ENCODE data around the gene SERTAD1. TPM values are rescaled to one million over a fixed set of nuclear protein-coding genes. Genes with fewer than 3 reads are reported as not detected.

The SERTAD1 gene
- total and polyA plus RNA-seq, 9 donors, result 5.7 to 9.8 (median 8.1) TPM

DNA sequence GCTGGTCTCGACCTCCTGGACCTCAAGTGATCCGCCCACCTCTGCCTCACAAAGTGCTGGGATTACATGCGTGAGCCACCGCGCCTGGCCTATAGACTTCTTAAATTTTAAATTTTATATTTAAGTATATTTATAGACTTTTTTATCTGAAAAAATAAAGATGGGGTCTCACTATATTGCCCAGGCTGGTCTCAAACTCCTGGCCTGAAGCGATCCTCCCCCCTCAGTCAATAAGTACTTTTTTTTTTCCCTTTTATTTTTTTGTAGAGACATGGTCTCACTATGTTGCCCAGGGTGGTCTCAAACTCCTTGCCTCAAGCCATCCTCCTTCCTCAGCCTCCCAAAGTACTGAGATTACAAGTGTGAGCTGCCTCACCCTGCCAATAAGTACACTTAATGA, 1.9 kb downstream of the SERTAD1 start:
- Histone ChIP-seq H3K4me1 (ENCODE audit: control insufficient read depth, insufficient read depth, low read length) (peaks cover 40% of the 10 kb centered on the region), H3K4me3 (ENCODE audit: low read length) (peak overlapping the region; percentile 84), H3K9me3 (replicated peaks; ENCODE audit: control insufficient read depth, low read depth, low read length) (no peaks in the 10 kb centered on the region), H3K27ac (ENCODE audit: low read length) (no peak overlapping the region), H3K36me3 (ENCODE audit: control insufficient read depth, insufficient read depth, low read length) (peaks cover 13% of the 10 kb centered on the region), H3K27me3 (ENCODE audit: control insufficient read depth, insufficient read depth, low read length) (no peaks in the 10 kb centered on the region)
- 100% methylated on average over 2 of the region's 6 CpGs for WGBS (ENCODE audit: insufficient coverage)
- DNase-seq, result no peak

DNA sequence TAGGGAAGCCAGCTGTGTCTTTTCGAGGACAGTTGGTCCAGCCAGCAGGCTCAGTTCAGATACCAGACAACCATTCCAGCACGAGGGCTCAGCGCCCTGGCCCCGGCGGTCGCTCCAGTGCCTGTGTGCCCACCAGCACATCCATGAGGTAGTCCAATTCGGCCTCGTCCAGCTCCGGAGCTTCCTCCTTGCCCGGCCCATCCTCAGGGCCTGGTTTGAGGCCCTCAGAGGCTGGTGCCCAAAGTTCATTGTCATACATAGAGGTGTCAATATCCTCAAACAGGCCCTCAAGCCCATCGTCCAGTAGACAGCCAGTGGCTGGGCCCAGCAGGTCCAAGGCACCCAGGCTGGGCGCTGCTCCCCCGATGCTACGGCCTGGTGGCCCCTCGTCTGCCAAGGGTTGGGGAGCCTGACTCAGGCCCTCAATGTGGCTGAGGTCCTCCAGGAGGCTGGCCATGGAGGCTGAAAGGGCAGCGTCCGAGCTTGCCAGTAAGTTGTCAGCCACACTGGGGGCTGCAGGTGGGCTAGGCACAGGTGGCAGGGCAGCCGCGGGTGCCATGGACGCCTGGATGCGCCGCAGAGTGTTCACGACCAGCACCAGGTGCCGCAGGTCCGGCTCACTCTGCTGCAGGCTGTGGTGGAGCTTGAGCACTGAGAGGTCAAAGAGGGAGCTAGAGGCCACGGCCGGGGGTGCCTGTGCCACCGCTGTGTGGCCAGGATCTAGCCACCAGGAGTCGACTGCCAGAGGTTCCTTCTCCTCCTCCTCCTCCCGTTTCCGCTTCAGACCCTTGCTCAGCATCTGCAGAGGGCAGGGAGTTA, 2.8 kb downstream of the SERTAD1 start:
- Histone ChIP-seq H3K36me3 (ENCODE audit: control insufficient read depth, insufficient read depth, low read length) (peaks cover 13% of the 10 kb centered on the region), H3K9me3 (replicated peaks; ENCODE audit: control insufficient read depth, low read depth, low read length) (no peaks in the 10 kb centered on the region), H3K27me3 (ENCODE audit: control insufficient read depth, insufficient read depth, low read length) (no peaks in the 10 kb centered on the region), H3K4me1 (ENCODE audit: control insufficient read depth, insufficient read depth, low read length) (peaks cover 40% of the 10 kb centered on the region), H3K4me3 (ENCODE audit: low read length) (no peak overlapping the region), H3K27ac (ENCODE audit: low read length) (peak overlapping the region; percentile 99)
- no peak for DNase-seq
- 91% methylated on average over 24 of the region's 31 CpGs for WGBS (ENCODE audit: insufficient coverage)

GRCh38 chr19:40421993-40422747, 3.6 kb downstream of the SERTAD1 start:
- H3K9me3 ChIP-seq (replicated peaks; ENCODE audit: control insufficient read depth, low read depth, low read length), result no peaks in the 10 kb centered on the region
- peaks cover 13% of the 10 kb centered on the region for H3K36me3 ChIP-seq (ENCODE audit: control insufficient read depth, insufficient read depth, low read length)
- WGBS (ENCODE audit: insufficient coverage), result 74% methylated on average over 13 of the region's 16 CpGs
- H3K4me3 ChIP-seq (ENCODE audit: low read length), result no peak overlapping the region
- no peaks in the 10 kb centered on the region for H3K27me3 ChIP-seq (ENCODE audit: control insufficient read depth, insufficient read depth, low read length)
- H3K4me1 ChIP-seq (ENCODE audit: control insufficient read depth, insufficient read depth, low read length), result peaks cover 48% of the 10 kb centered on the region
- peak overlapping the region; percentile 99 for H3K27ac ChIP-seq (ENCODE audit: low read length)
- DNase-seq, result no peak

- under 1% methylated on average over 52 of the region's 56 CpGs for WGBS (ENCODE audit: insufficient coverage)
Observed at GRCh38 chr19:40420766-40421765, 4.7 kb downstream of the SERTAD1 start.

DNA sequence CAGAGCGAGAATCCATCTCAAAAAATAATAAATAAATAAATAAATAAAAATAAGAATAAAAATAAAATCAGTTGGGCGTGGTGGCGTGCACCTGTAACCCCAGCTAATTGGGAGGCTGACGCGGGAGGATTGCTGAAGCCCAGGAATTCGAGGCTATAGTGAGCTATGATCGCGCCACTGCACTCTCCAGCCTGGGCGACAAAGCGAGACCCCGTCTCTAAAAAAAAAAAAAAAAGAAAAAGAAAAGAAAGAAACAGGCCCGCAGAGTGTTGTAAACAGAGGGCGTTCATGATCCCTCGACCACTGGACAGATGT, 5.4 kb downstream of the SERTAD1 start:
- Histone ChIP-seq H3K4me1 (ENCODE audit: control insufficient read depth, insufficient read depth, low read length) (peaks cover 49% of the 10 kb centered on the region), H3K4me3 (ENCODE audit: low read length) (peak overlapping the region; percentile 60), H3K27ac (ENCODE audit: low read length) (peak overlapping the region; percentile 99), H3K9me3 (replicated peaks; ENCODE audit: control insufficient read depth, low read depth, low read length) (no peaks in the 10 kb centered on the region), H3K27me3 (ENCODE audit: control insufficient read depth, insufficient read depth, low read length) (no peaks in the 10 kb centered on the region), H3K36me3 (ENCODE audit: control insufficient read depth, insufficient read depth, low read length) (peaks cover 13% of the 10 kb centered on the region)
- WGBS (ENCODE audit: insufficient coverage), result 51% methylated on average over 8 of the region's 14 CpGs
- DNase-seq, result no peak

More at GRCh38 chr19:40420766-40421765, 4.7 kb downstream of the SERTAD1 start:
- Histone ChIP-seq H3K4me1 (ENCODE audit: control insufficient read depth, insufficient read depth, low read length) (peaks cover 50% of the 10 kb centered on the region), H3K27me3 (ENCODE audit: control insufficient read depth, insufficient read depth, low read length) (no peaks in the 10 kb centered on the region), H3K36me3 (ENCODE audit: control insufficient read depth, insufficient read depth, low read length) (peaks cover 13% of the 10 kb centered on the region), H3K4me3 (ENCODE audit: low read length) (peak overlapping the region; percentile 60), H3K27ac (ENCODE audit: low read length) (peak overlapping the region; percentile 99), H3K9me3 (replicated peaks; ENCODE audit: control insufficient read depth, low read depth, low read length) (no peaks in the 10 kb centered on the region)
- DNase-seq, result peak; percentile 98

GRCh38 chr19:40419780-40420179, 6.0 kb downstream of the SERTAD1 start:
- Histone ChIP-seq H3K4me3 (ENCODE audit: low read length) (no peak overlapping the region), H3K36me3 (ENCODE audit: control insufficient read depth, insufficient read depth, low read length) (peaks cover 13% of the 10 kb centered on the region), H3K4me1 (ENCODE audit: control insufficient read depth, insufficient read depth, low read length) (peaks cover 51% of the 10 kb centered on the region), H3K27ac (ENCODE audit: low read length) (no peak overlapping the region), H3K9me3 (replicated peaks; ENCODE audit: control insufficient read depth, low read depth, low read length) (no peaks in the 10 kb centered on the region), H3K27me3 (ENCODE audit: control insufficient read depth, insufficient read depth, low read length) (no peaks in the 10 kb centered on the region)
- WGBS (ENCODE audit: insufficient coverage), result 98% methylated on average over 4 of the region's 5 CpGs
- DNase-seq, result no peak

DNA sequence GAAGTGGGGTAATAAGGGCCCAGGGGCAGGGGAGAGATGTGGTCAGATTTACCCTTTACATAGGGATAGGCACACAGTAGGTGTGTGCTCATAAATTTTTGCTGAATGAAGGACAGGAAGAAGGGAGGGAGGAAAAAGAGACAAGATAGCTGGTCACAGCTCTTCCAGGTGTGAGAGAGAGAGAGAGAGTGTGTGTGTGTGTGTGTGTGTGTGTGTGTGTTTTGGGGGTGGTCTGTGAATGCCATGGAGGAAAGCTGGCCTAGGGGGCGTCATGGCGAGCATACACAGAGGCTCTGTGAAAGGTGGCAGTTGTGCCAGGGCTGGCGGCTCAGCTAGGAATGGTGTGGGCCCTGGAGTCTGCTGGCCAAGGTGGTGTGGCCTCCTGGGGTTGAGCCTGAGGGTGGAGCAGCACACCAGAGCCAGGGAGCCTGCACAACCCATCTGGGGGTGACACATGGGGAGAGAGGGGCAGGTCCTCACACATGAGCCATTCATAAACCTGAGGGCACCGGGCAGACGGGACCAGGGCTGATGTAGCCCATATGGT, 6.7 kb downstream of the SERTAD1 start:
- Histone ChIP-seq H3K4me3 (ENCODE audit: low read length) (no peak overlapping the region), H3K4me1 (ENCODE audit: control insufficient read depth, insufficient read depth, low read length) (peaks cover 51% of the 10 kb centered on the region), H3K27ac (ENCODE audit: low read length) (no peak overlapping the region), H3K36me3 (ENCODE audit: control insufficient read depth, insufficient read depth, low read length) (peaks cover 13% of the 10 kb centered on the region), H3K27me3 (ENCODE audit: control insufficient read depth, insufficient read depth, low read length) (no peaks in the 10 kb centered on the region), H3K9me3 (replicated peaks; ENCODE audit: control insufficient read depth, low read depth, low read length) (no peaks in the 10 kb centered on the region)
- WGBS (ENCODE audit: insufficient coverage), result 77% methylated on average over 3 of the region's 5 CpGs
- DNase-seq, result no peak

GRCh38 chr19:40418040-40418439, 7.8 kb downstream of the SERTAD1 start:
- H3K4me1 ChIP-seq (ENCODE audit: control insufficient read depth, insufficient read depth, low read length), result peaks cover 50% of the 10 kb centered on the region
- H3K27me3 ChIP-seq (ENCODE audit: control insufficient read depth, insufficient read depth, low read length), result no peaks in the 10 kb centered on the region
- no peak for DNase-seq
- H3K4me3 ChIP-seq (ENCODE audit: low read length), result no peak overlapping the region
- peaks cover 9% of the 10 kb centered on the region for H3K36me3 ChIP-seq (ENCODE audit: control insufficient read depth, insufficient read depth, low read length)
- H3K27ac ChIP-seq (ENCODE audit: low read length), result peak overlapping the region; percentile 93
- H3K9me3 ChIP-seq (replicated peaks; ENCODE audit: control insufficient read depth, low read depth, low read length), result no peaks in the 10 kb centered on the region
- 84% methylated on average over 3 of the region's 3 CpGs for WGBS (ENCODE audit: insufficient coverage)

DNA sequence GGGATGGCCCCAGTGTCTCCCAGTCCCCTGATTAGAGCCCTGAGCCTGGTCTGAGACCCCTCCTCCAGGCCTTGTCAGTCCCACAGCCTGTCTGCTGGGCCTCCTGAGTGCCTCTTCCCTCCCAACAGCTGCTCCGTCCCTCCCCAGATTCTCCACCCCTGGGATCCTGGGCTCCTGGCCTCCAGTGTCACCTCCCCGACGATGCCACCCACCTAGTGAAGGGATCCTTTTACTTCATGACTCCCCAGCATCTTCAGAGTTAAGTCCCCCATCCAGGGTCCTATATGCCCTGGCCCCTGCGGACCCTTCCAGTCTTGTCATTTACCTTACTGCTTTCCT, 8.2 kb downstream of the SERTAD1 start:
- Histone ChIP-seq H3K9me3 (replicated peaks; ENCODE audit: control insufficient read depth, low read depth, low read length) (no peaks in the 10 kb centered on the region), H3K36me3 (ENCODE audit: control insufficient read depth, insufficient read depth, low read length) (peaks cover 5% of the 10 kb centered on the region), H3K27me3 (ENCODE audit: control insufficient read depth, insufficient read depth, low read length) (no peaks in the 10 kb centered on the region), H3K4me1 (ENCODE audit: control insufficient read depth, insufficient read depth, low read length) (peaks cover 50% of the 10 kb centered on the region), H3K27ac (ENCODE audit: low read length) (peak overlapping the region; percentile 93), H3K4me3 (ENCODE audit: low read length) (no peak overlapping the region)
- DNase-seq, result peak; percentile 46
- WGBS (ENCODE audit: insufficient coverage), result 26% methylated on average over 2 of the region's 4 CpGs

Data from muscle of leg (tissue), 11 donors.